Neuronal stem cell (in vitro differentiated cells): ENCODE measurements around the gene ZMYM4.

Experiments
- DNase-seq: peaks from one replicate; pipeline ENCODE4 v3.0.0-alpha.2; 2013; ENCODE audit warnings: low spot score
- H2AFZ ChIP-seq: one replicate; pipeline ENCODE4 v1.6.1; 2013; ENCODE audit warnings: mild to moderate bottlenecking, low read length, inconsistent platforms
- H2AK5ac ChIP-seq: 2 replicates; pipeline ENCODE4 v1.6.1; 2013; ENCODE audit warnings: low read depth, mild to moderate bottlenecking, inconsistent platforms, low read length, moderate library complexity, mixed read lengths
- H2BK120ac ChIP-seq: 2 replicates; pipeline ENCODE4 v1.6.1; 2013; ENCODE audit warnings: low read depth, mild to moderate bottlenecking, inconsistent platforms, low read length, moderate library complexity, mixed read lengths
- H2BK12ac ChIP-seq: one replicate; pipeline ENCODE4 v1.6.1; 2013; ENCODE audit warnings: low read length, inconsistent platforms
- H2BK15ac ChIP-seq: 2 replicates; pipeline ENCODE4 v1.6.1; 2013; ENCODE audit warnings: mild to moderate bottlenecking, low read length, inconsistent platforms, mixed read lengths
- H2BK5ac ChIP-seq: one replicate; pipeline ENCODE4 v1.6.1; 2013; ENCODE audit warnings: inconsistent platforms, mild to moderate bottlenecking, low read length, moderate library complexity
- H3K14ac ChIP-seq: one replicate; pipeline ENCODE4 v1.6.1; 2013; ENCODE audit warnings: low read length, inconsistent platforms
- H3K18ac ChIP-seq: 2 replicates; pipeline ENCODE4 v1.6.1; 2013; ENCODE audit warnings: low read length, inconsistent platforms
- H3K23ac ChIP-seq: 2 replicates; pipeline ENCODE4 v1.6.1; 2013; ENCODE audit warnings: low read depth, mild to moderate bottlenecking, mixed read lengths, low read length, inconsistent platforms; ENCODE audit not compliant: poor library complexity
- H3K27ac ChIP-seq: replicated peaks from 3 replicates; pipeline ENCODE4 v1.5.1; 2013; ENCODE audit warnings: low read length, inconsistent platforms
- H3K27me3 ChIP-seq, 3 experiments: 2 replicates each; pipeline ENCODE4 v1.6.1; 2013; ENCODE audit warnings: low read length in 3 of 3, mild to moderate bottlenecking in 2 of 3, inconsistent platforms in 1 of 3, low read depth in 1 of 3, mixed read lengths in 1 of 3, moderate library complexity in 1 of 3; ENCODE audit not compliant: control insufficient read depth in 3 of 3, insufficient read depth in 3 of 3
- H3K36me3 ChIP-seq, 2 donors: replicated peaks in 1 of 2; 2 replicates each; pipeline ENCODE4 v1.6.1; 2013; ENCODE audit warnings: low read length in 2 of 2; ENCODE audit not compliant: control insufficient read depth in 2 of 2, insufficient read depth in 2 of 2
- H3K4ac ChIP-seq: 2 replicates; pipeline ENCODE4 v1.6.1; 2013; ENCODE audit warnings: inconsistent platforms, mild to moderate bottlenecking, low read length, moderate library complexity
- H3K4me1 ChIP-seq, 2 donors: 1 replicate in 1 of 2; 2 replicates in 1 of 2; pipeline ENCODE4 v1.6.1; 2013; ENCODE audit warnings: low read length in 2 of 2, low read depth in 1 of 2; ENCODE audit not compliant: control insufficient read depth in 2 of 2, insufficient read depth in 1 of 2
- H3K4me2 ChIP-seq: one replicate; pipeline ENCODE4 v1.6.1; 2013; ENCODE audit warnings: mild to moderate bottlenecking, low read length, inconsistent platforms; ENCODE audit not compliant: insufficient read depth, poor library complexity, severe bottlenecking
- H3K4me3 ChIP-seq, 2 donors: 2 replicates each; pipeline ENCODE4 v1.5.1; 2013; ENCODE audit warnings: low read length in 2 of 2, mild to moderate bottlenecking in 2 of 2, inconsistent platforms in 1 of 2, moderate library complexity in 1 of 2
- H3K79me1 ChIP-seq: one replicate; pipeline ENCODE4 v1.6.1; 2013; ENCODE audit warnings: low read depth, mild to moderate bottlenecking, inconsistent platforms, low read length, moderate library complexity
- H3K9ac ChIP-seq: one replicate; pipeline ENCODE4 v1.6.1; 2013; ENCODE audit warnings: mild to moderate bottlenecking, low read depth, low read length, inconsistent platforms; ENCODE audit not compliant: poor library complexity
- H3K9me3 ChIP-seq, 2 donors: replicated peaks in 1 of 2; 2 replicates each; pipeline versions ENCODE3 to v1.6.1; 2013; ENCODE audit warnings: low read length in 2 of 2, mild to moderate bottlenecking in 2 of 2, inconsistent platforms in 1 of 2, low read depth in 1 of 2, mixed read lengths in 1 of 2, moderate library complexity in 1 of 2; ENCODE audit not compliant: control insufficient read depth in 2 of 2, insufficient read depth in 1 of 2
- H4K8ac ChIP-seq: one replicate; pipeline ENCODE4 v1.6.1; 2013; ENCODE audit warnings: low read depth, mild to moderate bottlenecking, inconsistent platforms, low read length, moderate library complexity
- H4K91ac ChIP-seq: one replicate; pipeline ENCODE4 v1.6.1; 2013; ENCODE audit warnings: low read length, low read depth, mild to moderate bottlenecking, inconsistent platforms; ENCODE audit not compliant: poor library complexity
- WGBS, 2 donors: extraction: QIAGEN DNeasy Blood & Tissue Kit; methylation state at CpG; one replicate each; pipeline ENCODE4 v1.1.7; 2013; ENCODE audit warnings: missing lambda C conversion rate in 2 of 2, mixed read lengths in 1 of 2; ENCODE audit not compliant: insufficient read length in 2 of 2, insufficient replicate concordance in 1 of 2; ENCODE audit errors: extremely low coverage in 2 of 2; 5-methylcytosine and 5-hydroxymethylcytosine counted together

Gene ZMYM4

DNA sequence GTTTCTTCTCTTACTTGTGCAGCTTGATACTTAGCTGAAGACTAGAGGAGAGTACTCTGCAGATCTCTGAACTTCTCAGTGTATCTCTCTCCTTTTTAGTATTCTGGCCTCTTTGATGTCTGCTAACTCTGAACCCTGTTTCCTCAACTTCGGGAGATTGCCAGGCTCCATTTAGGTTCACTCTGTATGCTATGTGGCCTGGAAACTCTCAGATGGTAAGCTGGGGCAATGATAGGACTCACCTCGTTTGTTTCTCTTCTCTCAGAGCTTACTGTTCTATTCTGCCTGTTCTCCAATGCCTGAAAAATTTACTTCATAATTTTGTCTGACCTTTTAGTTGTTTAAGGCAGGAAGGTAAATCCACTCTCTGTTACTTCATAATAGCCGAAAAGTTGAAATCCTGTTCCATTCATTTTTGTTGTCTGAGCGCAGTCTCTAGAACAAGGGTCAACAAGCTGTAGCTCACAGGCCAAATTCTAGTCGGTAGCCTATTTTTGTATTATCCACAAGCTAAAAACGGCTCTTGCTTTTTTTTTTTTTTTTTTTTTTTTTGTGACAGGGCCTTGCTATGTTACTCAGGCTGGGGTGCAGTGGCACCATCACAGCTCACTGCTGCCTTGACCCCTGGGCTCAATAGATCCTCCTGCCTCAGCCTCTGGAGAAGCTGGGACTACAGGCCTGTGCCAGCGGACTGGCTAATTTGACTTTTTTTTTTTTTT lies 33.3 kb downstream of the ZMYM4 start:
- Histone ChIP-seq H4K91ac (no peak overlapping the region), H3K27me3 (no peaks in the 10 kb centered on the region), H3K4me1 (no peaks in the 10 kb centered on the region), H2AK5ac (no peak overlapping the region), H3K36me3 (peaks cover 4 to 90% of the 10 kb centered on the region in 2 donors), H3K4me2 (no peak overlapping the region), H3K9me3 (peaks cover 0 to 12% of the 10 kb centered on the region in 2 donors), H3K27ac (no peak overlapping the region), H2BK12ac (no peak overlapping the region), H2BK15ac (no peak overlapping the region), H3K4me3 (no peak overlapping the region), H3K14ac (no peak overlapping the region), H3K79me1 (no peaks in the 10 kb centered on the region), H3K23ac (no peak overlapping the region), H3K4ac (no peak overlapping the region), H2BK120ac (no peak overlapping the region), H2AFZ (no peak overlapping the region), H4K8ac (no peak overlapping the region), H3K9ac (no peak overlapping the region), H3K18ac (no peak overlapping the region), H2BK5ac (no peak overlapping the region)
- no CpG with 5 or more reads among the region's 7 CpGs for WGBS, 2 donors
- DNase-seq, result no peak

DNA sequence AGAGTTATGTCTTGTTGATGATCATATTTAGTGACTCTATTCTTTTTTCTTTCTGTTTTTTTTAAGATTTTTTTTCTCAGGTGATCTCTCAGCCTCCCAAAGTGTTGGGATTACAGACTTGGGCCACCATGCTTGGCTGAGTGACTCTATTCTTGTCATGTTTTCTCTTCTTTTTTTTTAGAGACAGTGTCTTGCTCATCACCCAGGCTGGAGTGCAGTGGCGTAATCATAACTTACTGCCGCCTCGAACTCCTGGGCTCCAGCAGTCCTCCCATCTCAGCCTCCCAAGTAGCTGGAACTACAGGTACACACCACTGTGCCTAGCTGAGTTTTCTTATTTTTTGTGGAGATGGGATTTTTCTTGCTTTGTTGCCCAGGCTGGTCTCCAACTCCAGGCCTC lies 36.9 kb downstream of the ZMYM4 start:
- H2AK5ac ChIP-seq, result no peak overlapping the region
- no peak for DNase-seq

DNA sequence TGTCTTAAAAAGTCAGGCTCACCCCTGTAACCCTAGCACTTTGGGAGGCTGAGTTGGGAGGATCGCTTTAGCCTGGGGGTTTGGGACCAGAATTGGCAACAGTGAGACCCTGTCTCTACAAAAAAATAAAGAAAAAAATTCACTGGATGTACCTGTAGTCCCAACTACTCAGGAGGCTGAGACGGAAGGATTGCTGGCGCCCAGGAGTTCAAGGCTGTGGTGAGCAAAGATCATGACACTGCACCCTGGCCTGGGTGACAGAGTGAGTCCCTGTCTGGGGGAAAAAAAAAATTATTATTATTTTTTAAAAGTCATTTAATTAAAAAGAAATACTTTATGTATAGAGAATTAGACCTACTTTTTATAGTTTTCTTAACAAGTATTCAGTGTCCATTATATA lies 47.1 kb downstream of the ZMYM4 start:
- Histone ChIP-seq H2BK120ac (no peak overlapping the region), H2BK12ac (no peak overlapping the region), H2AFZ (no peak overlapping the region), H3K14ac (no peak overlapping the region), H3K27me3 (no peaks in the 10 kb centered on the region), H3K27ac (no peak overlapping the region), H3K23ac (no peak overlapping the region), H2AK5ac (no peak overlapping the region), H3K9me3 (peaks cover 0 to 9% of the 10 kb centered on the region in 2 donors), H3K79me1 (no peaks in the 10 kb centered on the region), H3K4me1 (no peaks in the 10 kb centered on the region), H3K9ac (no peak overlapping the region), H3K36me3 (peaks cover 2 to 48% of the 10 kb centered on the region in 2 donors), H2BK15ac (no peak overlapping the region), H3K18ac (no peak overlapping the region), H3K4ac (no peak overlapping the region), H4K91ac (no peak overlapping the region), H3K4me2 (no peak overlapping the region), H4K8ac (no peak overlapping the region), H2BK5ac (no peak overlapping the region), H3K4me3 (no peak overlapping the region)
- DNase-seq, result no peak
- WGBS, 2 donors, result no CpG with 5 or more reads among the region's 3 CpGs

More for the DNA sequence above, 36.9 kb downstream of the ZMYM4 start:
- Histone ChIP-seq H3K9me3 (peaks cover 0 to 5% of the 10 kb centered on the region in 2 donors), H4K91ac (no peak overlapping the region), H3K4me3 (no peak overlapping the region), H3K4me1 (no peaks in the 10 kb centered on the region), H3K79me1 (no peaks in the 10 kb centered on the region), H3K4ac (no peak overlapping the region), H3K27me3 (no peaks in the 10 kb centered on the region), H3K23ac (no peak overlapping the region), H4K8ac (no peak overlapping the region), H3K18ac (no peak overlapping the region), H3K4me2 (no peak overlapping the region), H3K9ac (no peak overlapping the region), H3K27ac (no peak overlapping the region), H2BK120ac (no peak overlapping the region), H2BK15ac (no peak overlapping the region), H2AFZ (no peak overlapping the region), H3K36me3 (peaks cover 0 to 87% of the 10 kb centered on the region in 2 donors), H3K14ac (no peak overlapping the region), H2BK5ac (no peak overlapping the region), H2BK12ac (no peak overlapping the region)
- WGBS, 2 donors, result no CpG with 5 or more reads among the region's 3 CpGs

DNA sequence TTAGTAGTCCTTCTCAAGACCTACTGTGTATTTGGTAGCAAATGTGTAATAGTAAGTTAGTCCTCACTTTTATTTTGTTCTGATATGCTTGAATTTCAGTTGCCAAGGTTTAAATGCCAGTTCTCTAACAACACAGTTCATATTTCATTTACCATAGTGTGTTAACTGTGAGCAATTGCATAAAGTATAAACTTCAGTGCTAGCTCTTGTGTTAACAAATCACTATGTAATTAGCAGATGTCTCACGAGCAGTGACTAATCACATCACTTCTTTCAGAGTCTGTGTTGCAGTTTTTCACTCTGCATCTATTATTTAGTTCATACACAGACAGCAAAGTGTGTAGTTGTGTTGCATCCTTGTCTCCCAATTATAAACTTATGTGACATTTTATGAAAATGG lies 47.8 kb downstream of the ZMYM4 start:
- no peak overlapping the region for H3K9ac ChIP-seq
- no peaks in the 10 kb centered on the region for H3K79me1 ChIP-seq
- H3K14ac ChIP-seq, result no peak overlapping the region
- no peaks in the 10 kb centered on the region for H3K4me1 ChIP-seq
- no peak overlapping the region for H3K4me2 ChIP-seq
- H3K23ac ChIP-seq, result no peak overlapping the region
- no peak overlapping the region for H2AK5ac ChIP-seq
- no peak overlapping the region for H2BK120ac ChIP-seq
- no peak overlapping the region for H2BK5ac ChIP-seq
- H3K18ac ChIP-seq, result no peak overlapping the region
- H2BK15ac ChIP-seq, result no peak overlapping the region
- no peak overlapping the region for H3K4me3 ChIP-seq
- DNase-seq, result no peak
- no peak overlapping the region for H3K27ac ChIP-seq
- H3K27me3 ChIP-seq, result no peaks in the 10 kb centered on the region
- peaks cover 0 to 45% of the 10 kb centered on the region in 2 donors for H3K36me3 ChIP-seq
- H3K4ac ChIP-seq, result no peak overlapping the region
- no CpG with 5 or more reads among the region's 1 CpG for WGBS, 2 donors
- H2BK12ac ChIP-seq, result no peak overlapping the region
- H4K91ac ChIP-seq, result no peak overlapping the region
- H2AFZ ChIP-seq, result no peak overlapping the region
- H4K8ac ChIP-seq, result no peak overlapping the region
- H3K9me3 ChIP-seq, result peaks cover 0 to 9% of the 10 kb centered on the region in 2 donors
